GM21786 (cell line): Measurements from ENCODE around the gene TANC2.
"Not testable (repeated sequence)": the region's sequence is repeated elsewhere in the genome, so short reads cannot be mapped to it uniquely, and the experiment has no call there.

ENCODE experiments used
- ATAC-seq: cut with Tn5 transposase; IDR thresholded peaks from one replicate; pipeline ENCODE4 v1.9.1; 2021; ENCODE audit not compliant: unreplicated experiment

TANC2 gene

DNA sequence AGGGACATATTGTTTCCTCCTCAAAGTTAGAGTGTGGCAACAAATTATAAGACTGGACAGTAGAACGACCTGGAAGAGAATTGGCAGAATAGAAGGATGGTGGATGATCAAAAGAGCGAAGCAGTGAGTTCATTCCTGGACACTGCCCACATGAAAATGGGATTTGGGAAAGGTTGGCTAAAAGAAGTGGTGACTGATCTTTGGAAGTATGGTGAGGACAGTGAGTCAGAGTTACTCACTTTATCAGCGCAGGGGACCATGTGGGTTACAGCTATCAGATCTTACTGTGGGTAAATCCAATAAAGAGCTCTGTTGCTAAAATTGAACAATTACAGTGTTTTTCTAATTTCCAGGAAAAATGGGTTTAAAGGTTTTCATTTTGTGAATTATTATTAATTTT lies 2.7 kb upstream of the TANC2 start:
- no peak for ATAC-seq

DNA sequence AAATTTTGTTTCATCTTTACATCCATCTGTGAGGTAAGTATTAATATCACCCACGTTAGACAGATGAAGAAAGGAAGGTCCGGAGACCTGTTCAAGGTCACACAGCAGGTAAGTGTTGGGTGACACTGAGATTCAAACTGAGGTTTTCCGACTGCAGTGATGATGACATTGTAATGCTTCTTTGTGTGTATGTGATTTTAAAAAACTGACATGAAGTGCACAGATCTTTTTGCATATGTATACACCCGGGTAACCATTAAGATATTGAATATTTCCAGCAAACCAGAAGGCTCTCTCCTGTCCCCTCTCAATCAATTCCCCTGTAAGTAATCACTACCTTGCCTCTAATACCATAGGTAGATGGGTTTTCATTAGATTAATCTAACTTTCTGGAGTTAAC lies 1.5 kb upstream of the TANC2 start:
- ATAC-seq: no peak

DNA sequence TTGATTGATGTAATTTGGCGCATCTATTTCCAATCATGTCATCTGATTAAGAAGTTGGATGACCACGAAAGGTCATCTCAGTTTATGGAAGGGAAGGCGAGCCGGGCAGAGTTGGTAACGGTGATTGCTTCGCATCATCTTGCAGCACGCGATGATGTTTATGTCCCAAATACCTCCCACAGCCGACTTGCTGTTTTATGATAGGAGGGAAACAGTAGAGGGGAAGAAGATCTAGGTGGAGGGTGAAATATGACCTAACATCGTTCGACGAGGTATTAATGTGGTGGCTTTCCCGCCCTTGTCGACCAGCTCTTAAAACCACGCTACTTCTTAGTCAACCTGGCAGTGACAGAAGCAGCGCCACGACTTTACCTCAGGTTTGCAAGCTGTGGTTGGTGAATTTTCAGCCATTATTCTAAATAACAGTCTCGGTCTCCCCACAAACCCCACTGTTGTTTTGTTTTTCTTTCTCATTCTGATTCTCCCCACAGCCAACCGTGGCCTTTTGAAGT lies 805 bp upstream of the TANC2 start:
- no peak for ATAC-seq

DNA sequence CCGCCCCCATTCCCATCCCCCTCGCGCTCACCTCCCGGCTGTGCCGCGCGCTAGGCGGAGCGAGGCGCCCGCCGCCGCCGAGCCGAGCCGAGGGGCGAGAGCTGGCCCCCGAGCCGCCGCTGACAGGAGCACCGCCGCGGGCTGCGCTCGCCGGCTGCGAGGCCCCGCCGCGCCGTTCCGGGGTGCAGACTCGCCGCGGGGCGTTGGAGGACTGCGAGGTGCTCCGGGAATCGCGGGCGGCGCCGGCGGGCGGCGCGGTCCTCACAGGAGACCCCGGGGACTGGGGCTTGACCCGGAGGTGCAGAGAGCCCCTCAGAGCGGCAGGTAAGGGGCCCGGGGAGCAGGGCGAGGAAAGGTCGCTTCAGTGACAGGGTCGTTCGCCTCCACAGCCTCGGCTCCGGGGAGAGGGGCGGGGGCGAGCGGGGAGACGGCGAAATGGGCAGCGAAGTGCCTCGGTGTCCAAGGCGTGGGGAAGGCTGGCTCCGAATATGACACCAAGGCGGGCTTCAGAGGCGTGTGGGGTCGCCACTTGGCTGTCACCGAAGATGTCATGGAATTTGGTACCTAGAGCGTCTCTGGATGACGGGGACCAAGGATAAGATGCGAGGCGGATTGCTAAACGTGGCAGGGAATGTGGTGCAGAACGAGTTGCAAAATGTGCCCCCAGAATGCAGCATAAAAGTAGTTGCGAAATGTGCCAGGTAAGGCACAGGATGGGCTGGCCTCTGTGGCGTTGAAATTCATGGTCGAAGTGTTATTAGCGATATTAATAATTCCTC lies 580 bp downstream of the TANC2 start:
- peak; percentile 26 for ATAC-seq

DNA sequence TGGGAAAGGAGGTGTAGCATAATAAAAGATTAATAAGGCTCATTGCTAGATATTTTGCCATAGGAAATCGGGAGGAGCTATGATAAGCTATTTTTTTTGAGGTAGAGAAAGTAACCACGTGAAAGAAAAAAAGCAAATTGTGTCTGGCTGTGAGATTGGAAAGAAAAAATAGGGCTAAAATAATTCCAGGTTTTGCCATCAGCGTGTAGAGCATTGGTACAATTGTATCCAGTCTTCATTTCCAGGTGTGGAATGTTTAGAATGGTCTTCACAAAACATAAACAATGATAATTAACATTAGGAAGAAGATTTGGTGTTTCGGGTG lies 1.1 kb downstream of the TANC2 start:
- ATAC-seq: no peak

DNA sequence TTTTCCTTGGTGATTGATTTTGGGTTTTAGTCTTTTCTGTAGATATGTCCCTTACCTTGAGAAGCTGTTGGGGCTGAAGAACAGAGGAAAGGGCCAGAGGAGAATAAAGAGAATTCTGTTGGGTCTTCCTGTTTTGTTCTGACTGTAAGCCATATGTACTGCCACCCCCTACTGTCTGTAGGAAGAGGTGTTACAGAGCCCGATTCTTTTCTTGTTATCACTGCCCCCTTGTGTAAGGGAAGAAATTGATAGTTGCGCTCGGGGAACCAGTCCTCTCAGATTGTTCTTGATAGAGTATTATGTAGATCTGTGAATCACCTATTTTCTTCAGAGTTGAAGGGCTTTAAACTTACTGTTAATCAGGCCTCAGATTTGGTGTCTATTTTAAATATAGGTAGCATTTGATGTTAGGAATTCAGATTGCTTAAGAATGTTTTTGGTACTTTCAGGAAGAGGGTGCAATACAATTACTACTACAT lies 2.4 kb downstream of the TANC2 start:
- ATAC-seq: peak; percentile 71

DNA sequence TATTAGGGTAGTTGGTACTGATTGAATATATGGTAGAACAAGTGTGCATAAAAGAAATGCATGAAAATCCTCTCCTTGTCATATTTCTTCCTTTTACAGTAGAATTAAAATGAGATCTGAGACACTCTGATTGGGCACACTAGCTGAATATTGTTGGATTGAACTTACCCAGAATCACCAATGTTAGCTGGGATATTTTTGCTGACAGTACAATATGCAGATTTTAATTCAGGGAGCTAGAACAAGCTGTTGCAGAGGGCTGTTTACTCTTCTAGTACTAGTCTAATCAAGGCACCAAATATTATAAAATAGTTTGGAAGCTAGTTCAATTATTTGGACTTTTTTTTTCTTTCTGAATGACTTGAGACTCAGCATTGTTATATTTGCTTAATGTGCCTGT lies 4.6 kb downstream of the TANC2 start:
- ATAC-seq: no peak

DNA sequence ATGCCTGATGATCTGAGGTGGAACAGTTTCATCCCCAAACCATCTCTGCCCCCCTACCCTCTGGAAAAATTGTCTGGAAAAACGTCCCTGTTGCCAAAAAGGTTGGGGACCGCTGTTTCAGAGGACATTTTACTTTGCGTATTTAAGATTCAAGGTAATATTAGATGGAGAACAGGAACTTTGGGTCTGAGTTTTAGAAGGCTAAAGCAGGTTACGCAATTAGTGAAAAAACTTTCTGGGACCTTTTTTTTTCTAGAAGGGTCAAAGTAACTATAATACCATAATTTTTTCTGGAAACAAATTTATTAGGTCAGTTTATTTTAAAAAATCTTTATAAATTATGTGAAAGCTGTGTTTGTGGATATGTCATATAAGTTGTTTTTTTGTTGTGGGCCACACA lies 5.8 kb downstream of the TANC2 start:
- ATAC-seq: no peak

DNA sequence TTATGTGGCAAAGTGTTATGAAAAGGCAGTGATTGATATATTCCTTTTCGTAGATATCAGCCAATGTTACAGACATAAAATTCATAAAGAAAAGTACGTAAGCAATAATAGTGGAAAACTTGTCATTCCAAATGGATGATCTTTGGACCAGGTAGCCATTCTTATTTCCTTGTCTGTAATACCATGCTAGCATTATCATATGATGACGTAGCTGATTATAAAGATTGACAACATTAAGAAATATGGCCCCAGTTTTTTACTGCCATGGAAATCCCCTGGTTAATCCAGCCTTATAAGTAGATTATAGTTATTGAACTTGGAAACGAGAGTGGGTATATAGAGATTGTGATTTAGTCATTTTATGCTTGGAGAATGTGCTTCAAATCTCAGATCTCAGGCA lies 8.8 kb downstream of the TANC2 start:
- ATAC-seq: no peak

DNA sequence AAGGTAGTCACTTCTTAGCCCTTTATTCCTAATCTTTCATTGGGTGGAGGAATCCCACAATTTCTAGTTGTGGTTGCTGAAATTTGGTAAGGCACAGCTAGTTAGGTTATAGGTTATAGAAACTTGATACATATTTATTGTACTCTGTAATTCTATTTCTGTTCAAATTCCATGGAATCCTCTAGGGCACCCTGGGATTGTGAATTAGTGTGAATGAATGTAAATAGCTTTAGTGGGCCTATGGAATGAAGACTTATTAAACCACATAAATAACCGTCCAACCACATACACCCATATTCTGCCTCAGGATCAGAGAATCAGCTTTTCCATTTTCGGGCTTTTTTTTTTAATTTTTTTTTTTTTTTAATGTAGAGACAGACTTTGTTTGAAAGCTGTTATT lies 9.2 kb downstream of the TANC2 start:
- no peak for ATAC-seq

DNA sequence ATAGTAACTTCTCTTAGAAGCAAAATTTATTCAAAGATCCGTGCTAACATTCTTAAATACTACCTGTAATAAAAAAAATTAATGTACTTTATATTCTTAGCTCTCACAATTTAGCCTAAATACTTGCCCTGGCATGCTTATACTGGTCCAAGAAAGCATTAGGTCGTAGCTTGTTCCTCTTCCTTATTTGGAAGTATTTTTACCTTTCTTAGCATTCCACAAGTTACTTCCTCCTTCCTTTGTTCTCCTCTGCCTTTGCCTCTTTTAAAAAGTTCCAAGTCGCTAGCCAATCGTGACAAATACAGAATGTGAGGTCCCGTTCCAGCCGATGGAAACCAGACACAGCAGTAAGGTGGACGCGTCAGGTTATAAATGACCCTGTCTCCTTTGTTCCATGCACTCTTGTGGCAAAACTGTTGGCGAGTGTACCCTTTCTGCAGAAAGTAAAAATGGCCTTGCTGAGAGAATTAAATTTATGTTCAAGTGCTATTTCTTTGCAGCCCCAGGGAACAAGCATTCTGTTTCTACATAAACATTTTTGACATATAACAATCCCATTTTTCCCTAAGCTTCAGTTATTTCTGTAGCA lies 10.7 kb downstream of the TANC2 start:
- not testable (repeated sequence) for ATAC-seq

DNA sequence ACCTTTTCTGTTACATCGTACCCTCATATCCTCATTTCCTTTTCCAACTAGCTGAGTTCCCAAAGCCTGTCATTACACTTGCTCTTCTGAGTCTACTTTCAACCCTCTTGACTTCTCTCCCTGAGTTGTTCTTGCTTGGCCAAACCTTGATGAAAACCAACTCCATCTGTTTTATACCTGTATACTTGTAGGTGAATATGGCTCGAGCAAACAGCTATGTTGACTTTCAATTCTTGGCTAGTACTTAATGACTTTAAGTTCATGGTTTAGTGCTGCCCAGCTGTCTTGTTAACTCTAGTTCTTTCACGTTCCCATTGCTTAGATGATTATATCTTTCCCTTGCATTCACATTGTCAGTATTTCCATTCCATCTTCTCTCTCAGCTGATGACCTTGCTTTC lies 14.8 kb downstream of the TANC2 start:
- ATAC-seq: no peak

DNA sequence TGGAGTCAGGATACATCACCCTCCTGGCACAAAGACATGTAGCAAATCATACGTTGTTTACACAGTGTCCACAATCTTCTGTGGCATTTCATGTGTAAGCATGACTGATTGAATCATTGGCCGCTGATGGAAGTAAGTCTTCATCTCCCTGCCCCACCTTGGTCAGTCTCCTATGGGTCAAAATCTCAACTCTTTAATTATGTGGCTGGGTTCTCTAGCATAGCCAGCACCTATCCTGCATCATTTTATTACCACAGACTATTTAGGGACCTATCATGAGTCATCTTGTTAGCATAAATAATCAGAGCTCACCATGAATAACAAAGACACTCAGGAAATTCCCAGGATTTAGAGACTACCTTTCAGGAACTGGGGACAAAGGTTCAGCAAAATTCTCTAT lies 15.9 kb downstream of the TANC2 start:
- ATAC-seq: no peak

DNA sequence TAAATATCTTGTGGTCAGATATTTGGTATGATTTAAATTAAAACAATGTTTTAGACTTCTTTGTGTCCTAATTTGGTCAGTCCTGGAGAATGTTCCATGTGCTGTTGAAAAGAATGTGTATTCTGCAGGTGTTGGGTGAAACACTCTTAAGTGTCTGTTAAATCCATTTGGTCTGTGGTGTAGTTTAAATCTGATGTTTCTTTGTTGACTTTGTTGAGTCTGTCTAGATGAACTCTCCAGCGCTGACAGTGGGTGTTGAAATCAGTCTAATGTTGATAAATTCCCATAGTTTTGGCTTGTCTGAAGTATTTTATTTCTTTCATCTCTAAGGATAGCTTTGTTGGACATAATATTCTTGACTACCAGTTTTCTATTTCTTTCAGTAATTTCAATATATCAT lies 18.8 kb downstream of the TANC2 start:
- no peak for ATAC-seq

DNA sequence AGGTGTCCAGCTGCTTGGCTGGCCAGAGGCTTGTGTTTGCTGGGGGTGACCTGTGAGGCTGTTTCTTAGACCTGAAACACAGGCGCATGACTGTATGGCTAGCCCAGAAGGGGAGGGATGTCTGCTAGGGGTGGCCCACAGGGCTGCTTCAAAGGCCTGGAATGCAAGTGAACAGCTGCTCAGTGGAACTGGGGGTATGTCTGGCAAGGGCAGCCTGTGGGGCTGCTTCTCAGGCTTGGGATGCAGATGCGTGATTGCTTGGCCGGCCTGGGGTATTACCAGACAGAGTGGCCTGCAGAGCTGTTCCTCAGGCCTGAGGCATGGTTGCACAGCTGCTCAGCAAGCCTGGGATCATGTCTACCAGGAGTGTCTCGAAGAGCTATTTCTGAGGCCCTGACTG lies 20.5 kb downstream of the TANC2 start:
- no peak for ATAC-seq

DNA sequence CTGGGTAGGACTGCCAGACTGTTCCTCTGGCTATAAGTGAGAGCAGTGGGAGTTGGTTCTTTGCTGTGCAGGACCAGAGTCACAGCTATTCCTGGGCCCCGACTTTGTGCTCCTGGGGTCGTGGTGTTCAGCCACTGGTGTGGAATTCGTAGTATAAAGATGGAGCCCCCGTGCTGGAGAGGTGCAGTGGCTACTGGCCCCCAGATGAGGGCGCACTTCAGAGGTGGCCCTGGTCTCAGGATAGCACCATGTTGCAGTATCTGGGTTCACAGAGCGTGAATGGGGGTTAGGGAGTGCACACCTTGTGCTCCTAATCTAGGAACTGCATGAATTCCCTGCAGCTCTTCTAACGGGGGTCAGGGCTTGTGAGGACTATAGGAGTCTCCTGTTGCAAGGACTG lies 21.1 kb downstream of the TANC2 start:
- no peak for ATAC-seq

DNA sequence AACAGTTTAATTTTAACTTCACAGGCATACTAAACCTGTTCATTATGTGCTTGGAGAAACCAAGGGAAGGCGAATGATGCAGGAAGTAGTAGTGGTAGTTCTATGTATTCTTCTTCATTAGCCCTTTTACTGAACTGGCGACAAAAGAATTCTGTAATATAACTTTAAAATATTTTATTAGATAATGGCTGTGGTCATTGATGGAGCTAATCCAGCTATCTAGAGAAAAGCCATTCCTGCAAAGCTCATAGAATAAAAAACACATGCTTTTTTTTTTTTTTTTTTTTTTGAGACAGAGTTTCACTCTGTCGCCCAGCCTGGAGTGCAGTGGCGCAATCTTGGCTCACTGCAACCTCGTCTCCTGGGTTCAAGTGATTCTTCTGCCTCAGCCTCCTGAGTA lies 23.5 kb downstream of the TANC2 start:
- no peak for ATAC-seq

DNA sequence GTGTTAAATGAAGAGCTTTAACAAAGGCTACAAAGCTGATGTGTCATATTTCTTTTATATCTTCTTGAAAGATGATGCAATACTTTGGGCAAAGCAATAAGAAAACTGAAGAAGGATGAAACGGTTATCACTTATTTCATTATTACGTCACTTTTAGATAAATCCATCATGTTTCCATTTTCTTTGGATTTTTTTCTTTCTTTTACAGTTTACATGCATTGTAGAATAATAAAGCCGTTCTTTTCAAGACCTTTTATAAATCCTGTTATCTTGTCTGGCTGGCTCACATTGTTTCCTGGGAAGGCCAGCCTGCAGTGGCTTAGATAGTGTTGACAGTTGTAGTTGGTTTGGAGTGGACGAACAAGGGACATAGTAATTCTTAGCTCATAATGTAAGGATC lies 28.9 kb downstream of the TANC2 start:
- no peak for ATAC-seq

DNA sequence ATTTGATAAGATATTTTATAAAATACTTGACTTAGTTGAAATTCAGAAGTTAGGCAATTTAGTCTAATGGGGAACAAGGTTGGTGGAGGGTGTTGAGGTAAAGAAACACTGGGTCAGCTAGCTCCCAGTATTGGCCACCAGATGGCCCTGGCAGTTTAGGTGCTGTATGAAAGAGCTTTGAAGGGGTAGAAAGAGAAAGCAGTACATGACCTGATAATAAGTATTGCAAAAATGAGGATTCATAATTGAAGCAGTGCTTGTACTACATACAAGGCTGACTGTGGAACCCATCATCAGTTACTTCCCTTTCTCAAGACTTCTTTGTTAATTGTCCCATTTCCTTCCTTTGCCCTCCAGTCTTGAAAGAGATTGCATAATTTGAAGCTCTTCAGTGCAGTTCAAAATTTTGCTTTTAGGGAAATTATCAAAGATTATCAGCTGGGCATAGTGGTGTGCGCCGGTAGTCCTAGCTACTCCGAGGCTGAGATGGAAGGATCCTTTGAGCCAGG lies 29.4 kb downstream of the TANC2 start:
- ATAC-seq: no peak

DNA sequence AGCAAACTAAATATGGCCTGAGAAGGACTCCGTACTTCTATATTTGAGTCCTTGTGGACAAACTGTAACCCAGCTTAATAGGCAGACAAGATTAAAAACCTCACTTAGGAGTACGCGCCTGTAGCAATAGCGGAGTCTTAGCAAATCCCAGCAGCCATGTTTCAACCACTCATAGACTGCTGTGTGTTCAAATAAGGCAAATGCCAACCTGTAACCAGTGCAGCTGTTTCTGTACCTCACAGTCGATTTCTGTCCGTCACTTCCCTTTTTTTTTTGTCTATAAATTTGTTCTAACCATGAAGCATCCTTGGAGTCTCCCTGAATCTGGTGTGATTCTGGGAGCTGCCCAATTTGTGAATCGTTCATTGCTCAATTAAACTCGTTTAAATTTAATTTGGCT lies 30.2 kb downstream of the TANC2 start:
- no peak for ATAC-seq

DNA sequence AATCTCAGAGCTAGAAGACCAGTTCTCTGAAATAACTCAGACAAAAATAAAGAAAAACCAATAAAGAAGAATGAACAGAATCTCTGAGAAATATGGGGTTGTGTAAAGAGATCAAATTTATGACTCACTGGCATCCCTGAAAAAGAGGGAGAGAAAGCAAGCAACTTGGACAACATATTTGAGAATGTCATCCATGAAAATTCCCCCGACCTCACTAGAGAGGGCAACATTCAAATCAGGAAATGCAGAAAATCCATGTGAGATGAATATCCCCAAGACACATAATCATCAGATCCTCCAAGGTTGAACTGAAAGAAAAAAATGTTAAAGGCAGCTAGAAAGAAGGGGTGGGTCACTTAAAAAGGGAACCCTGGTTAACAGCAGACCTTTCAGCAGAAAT lies 32.1 kb downstream of the TANC2 start:
- ATAC-seq: no peak

DNA sequence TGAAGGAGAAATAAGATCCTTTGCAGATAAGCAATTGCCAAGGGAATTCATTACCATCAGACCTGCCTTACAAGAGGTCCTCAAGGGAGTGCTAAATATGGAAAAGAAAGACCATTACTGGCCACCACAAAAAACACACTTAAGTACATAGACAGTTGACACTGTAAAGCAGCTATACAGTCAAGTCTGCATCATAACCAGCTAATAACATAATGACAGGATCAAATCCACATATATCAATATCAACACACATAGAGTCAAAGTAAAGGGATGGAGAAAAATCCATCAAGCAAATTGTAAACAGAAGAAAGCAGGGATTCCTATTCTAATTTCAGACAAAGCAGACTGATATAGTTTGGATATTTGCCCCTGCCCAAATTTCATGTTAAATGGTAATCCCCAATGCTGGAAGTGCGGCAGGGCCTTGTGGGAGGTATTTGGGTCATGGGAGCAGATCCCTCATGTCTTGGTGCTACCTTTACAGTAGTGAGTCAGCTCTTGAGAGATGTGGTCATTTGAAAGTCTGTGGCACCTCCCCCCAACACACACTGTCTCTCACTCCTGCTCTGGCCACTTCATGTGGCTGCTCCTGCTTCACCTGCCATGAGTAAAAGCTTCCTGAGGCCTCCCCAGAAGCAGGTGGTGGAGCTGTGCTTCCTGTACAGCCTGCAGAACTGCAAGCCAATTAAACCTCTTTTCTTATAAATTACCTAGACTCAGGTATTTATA lies 32.8 kb downstream of the TANC2 start:
- ATAC-seq: no peak
